HG02763 (cell line): ENCODE results near the gene SRSF2.
"Not testable (repeated sequence)": the region's sequence is repeated elsewhere in the genome, so short reads cannot be mapped to it uniquely, and the experiment has no call there.

Source experiments
- ATAC-seq: cut with Tn5 transposase; IDR thresholded peaks from one replicate; pipeline ENCODE4 v1.9.1; 2021; ENCODE audit warnings: mild to moderate bottlenecking, moderate library complexity; ENCODE audit not compliant: unreplicated experiment

Gene SRSF2

GRCh38 chr17:76739568-76740115 lies 2.5 kb upstream of the SRSF2 start:
- ATAC-seq = not testable (repeated sequence)

GRCh38 chr17:76738468-76738850 lies 1.3 kb upstream of the SRSF2 start:
- no peak for ATAC-seq

GRCh38 chr17:76737676-76738467 lies 741 bp upstream of the SRSF2 start, which contains the start of gene MFSD11:
Gene MFSD11 (plus strand): TSS chr17:76738119. CDS start chr17:76738353, 234 bp downstream.
- peak; percentile 57 for ATAC-seq

- ATAC-seq = peak; percentile 18
Observed at GRCh38 chr17:76736349-76737081, 616 bp downstream of the SRSF2 start.

DNA sequence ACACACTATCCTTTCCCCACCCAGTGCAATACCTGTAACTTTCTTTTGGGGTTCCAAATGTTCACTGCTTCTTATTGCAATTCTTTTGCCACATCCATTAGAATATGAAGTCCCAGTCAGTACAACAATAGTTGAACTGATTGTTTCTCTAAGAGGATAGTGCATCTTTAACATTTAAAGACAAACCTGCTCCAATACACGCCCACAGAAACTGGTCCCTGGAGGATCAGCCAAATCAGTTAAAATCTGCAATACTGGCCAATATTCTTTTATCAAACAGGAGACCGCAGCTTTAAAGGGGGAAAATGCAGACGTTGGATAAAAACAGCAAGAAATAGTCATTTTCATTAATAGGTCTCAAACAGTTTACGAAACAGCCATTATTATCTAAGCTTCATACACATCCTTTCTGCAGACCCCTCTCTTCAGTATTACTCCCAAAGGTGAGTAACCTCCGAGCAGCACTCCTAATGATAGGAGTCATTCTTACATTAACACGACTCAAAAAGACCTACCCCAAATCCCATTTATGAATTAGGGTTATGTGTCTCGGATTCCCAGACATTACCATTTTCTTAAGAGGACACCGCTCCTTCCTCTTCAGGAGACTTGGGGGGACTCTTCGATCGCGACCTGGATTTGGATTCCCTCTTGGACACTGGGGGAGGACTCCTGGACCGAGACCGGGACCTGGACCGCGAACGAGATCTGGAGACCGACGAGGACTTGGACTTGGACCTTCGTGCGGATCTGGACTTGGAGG lies 1.4 kb downstream of the SRSF2 start:
- no peak for ATAC-seq

GRCh38 chr17:76735006-76735405 lies 2.1 kb downstream of the SRSF2 start:
- no peak for ATAC-seq

DNA sequence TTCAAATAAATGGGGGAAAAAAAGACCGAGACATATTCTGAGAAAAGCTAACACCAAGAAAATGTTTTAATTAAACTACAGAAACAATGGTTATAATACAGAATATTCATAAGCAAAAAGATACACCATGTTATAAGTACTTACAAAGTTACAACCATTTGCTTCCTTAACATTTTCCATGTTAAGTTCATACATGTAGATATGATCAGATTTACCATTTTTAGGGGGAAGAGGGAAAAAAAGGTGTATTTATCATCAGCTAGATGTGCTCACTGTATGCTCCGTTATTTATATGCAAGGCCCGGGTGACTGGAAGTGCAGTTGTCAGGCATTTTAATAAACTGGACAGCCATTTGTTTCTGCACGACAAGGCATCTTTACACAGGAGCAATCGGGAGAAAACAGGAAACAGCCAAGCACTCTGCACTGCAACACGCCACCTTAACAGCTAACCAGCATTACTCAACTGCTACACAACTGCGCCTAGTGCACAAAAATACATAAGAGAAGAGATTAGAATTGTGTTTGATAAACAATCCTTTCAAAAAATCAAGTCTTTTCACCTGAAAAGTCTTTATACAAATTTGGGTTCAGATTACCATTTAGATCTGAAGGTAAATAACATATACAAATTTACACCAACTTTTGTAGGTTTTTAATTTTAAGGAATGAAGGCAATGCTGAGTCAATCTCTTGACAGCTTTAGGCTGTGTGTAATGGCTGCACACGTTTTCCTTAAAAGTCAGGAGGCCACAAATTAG lies 2.9 kb downstream of the SRSF2 start:
- no peak for ATAC-seq

- ATAC-seq = no peak
Observed at GRCh38 chr17:76733618-76733957, 3.5 kb downstream of the SRSF2 start.

DNA sequence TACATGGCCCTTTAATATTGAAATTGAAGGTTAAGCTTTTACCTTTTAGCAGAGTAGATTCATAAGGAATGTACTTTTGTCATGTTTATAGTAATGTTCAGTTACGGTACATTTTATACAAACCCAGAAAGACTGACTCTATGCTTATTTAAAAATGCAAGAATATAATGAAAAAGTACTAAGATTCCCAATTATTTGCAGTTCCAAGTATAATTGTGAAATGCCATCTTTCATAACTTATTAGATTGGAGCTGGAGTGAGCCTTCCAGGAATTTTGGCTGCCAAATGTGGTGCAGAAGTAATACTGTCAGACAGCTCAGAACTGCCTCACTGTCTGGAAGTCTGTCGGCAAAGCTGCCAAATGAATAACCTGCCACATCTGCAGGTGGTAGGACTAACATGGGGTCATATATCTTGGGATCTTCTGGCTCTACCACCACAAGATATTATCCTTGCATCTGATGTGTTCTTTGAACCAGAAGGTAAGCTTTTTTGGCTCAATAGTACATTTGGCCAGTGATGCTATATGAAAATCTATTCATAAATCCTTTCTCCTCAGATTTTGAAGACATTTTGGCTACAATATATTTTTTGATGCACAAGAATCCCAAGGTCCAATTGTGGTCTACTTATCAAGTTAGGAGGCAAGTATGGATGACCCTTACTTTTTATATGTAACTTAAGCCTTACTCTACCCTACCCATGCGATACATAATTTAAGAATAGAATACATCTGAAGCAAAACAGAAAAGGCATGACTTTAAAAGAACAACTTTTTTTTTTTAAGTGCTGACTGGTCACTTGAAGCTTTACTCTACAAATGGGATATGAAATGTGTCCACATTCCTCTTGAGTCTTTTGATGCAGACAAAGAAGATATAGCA lies 4.2 kb downstream of the SRSF2 start:
- no peak for ATAC-seq

GRCh38 chr17:76731800-76732733 lies 5.1 kb downstream of the SRSF2 start:
- not testable (repeated sequence) for ATAC-seq

DNA sequence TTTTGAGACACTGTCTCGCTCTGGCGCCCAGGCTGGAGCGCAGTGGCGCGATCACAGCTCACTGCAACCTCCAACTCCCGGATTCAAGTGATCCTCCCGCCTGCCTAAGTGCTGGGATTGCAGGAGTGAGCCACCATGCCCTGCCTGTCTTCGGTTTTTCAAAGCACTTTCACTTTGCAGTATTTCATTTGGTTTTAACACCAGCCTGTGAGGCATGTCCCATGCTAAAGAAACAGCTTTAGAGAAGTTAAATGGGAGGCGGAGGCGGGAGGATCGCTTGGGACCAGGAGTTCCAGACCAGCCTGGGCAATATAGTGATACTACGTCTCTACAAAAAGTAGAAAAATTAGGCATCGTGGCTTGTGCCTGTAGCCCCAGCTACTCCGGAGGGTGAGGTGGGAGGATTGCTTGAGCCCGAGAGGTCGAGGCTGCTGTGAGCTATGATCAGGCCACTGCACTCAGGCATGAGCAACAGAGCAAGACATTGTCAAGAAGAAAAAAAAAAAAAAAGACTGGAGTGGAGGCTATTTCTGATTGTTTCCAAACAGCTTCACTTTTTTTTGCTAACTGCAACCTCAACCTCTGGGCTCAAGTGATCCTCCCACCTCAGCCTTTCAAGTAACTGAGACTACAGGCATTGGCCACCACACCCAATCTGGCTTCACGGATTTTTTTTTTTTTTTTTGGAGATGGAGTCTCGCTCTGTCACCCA lies 9.2 kb downstream of the SRSF2 start:
- no peak for ATAC-seq

- ATAC-seq = peak; percentile 47
Observed at GRCh38 chr17:76726776-76727718, 10.1 kb downstream of the SRSF2 start, which contains the start of gene METTL23. Gene METTL23 (plus strand): TSS chr17:76726839. CDS start chr17:76729711, 2,872 bp downstream.

- ATAC-seq = peak; percentile 67
Observed at GRCh38 chr17:76726231-76726775, 10.8 kb downstream of the SRSF2 start, which contains the start of gene JMJD6. Gene JMJD6 (minus strand): TSS chr17:76726606. CDS start chr17:76726475, 131 bp downstream.

GRCh38 chr17:76725580-76726230 lies 11.4 kb downstream of the SRSF2 start:
- ATAC-seq = peak; percentile 20

DNA sequence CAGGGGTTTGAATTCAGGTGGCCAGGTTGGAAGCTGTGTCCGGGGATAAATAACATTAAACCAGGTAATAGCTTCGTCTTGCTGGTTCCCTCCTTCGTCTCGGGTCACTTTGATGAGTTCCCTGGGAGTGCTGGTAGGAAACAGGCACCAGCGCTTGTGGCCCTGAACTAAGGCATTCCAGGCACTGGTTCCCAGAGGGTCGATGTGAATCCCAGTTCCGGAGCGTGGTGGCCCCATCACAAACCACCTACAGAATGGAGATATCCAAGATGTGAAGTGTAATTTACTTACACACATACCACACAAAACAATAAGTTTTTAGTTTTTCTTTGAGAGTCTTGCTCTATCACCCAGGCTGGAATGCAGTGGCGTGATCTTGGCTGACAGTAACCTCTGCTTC lies 13.3 kb downstream of the SRSF2 start:
- ATAC-seq = no peak

DNA sequence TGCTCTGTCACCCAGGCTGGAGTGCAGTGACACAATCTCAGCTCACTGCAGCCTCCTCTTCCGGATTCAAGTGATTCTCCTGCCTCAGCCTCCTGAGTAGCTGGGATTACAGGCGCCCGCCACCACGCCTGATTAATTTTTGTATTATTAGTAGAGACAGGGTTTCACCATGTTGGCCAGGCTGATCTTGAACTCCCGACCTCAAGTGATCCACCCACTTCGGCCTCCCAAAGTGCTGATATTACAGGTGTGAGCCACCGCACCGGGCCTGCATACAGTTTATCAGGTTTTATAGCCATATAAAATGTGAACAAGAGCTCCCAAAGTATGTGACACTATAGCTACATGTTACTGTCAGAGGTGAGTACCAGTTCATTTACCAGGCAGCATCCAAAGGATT lies 14.2 kb downstream of the SRSF2 start:
- ATAC-seq = not testable (repeated sequence)
